HUES6 (cell line): Measurements from ENCODE around the gene TRA2B.

ENCODE experiments used
- H3K27ac ChIP-seq: 2 replicates; pipeline ENCODE4 v1.7.0; 2013; ENCODE audit warnings: low read depth, mild to moderate bottlenecking, low read length, inconsistent platforms
- H3K27me3 ChIP-seq: 2 replicates; pipeline ENCODE4 v1.6.1; 2013; ENCODE audit warnings: low read length; ENCODE audit not compliant: control insufficient read depth, insufficient read depth
- H3K36me3 ChIP-seq: 2 replicates; pipeline ENCODE4 v1.6.1; 2013; ENCODE audit warnings: low read length; ENCODE audit not compliant: control insufficient read depth, insufficient read depth
- H3K4me1 ChIP-seq: 2 replicates; pipeline ENCODE4 v1.6.1; 2013; ENCODE audit warnings: low read length; ENCODE audit not compliant: control insufficient read depth, insufficient read depth
- H3K4me3 ChIP-seq: 2 replicates; pipeline ENCODE4 v1.5.1; 2013; ENCODE audit warnings: low read depth, low read length
- H3K9ac ChIP-seq: one replicate; pipeline ENCODE4 v1.6.1; 2013; ENCODE audit warnings: mild to moderate bottlenecking, low read length
- H3K9me3 ChIP-seq: 2 replicates; pipeline ENCODE4 v1.6.1; 2013; ENCODE audit warnings: low read depth, low read length; ENCODE audit not compliant: control insufficient read depth, insufficient read depth

TRA2B gene

GRCh38 chr3:185937689-185938374, at the start of gene TRA2B:
TSS of gene TRA2B (minus strand) at chr3:185938014. CDS start at chr3:185937860, 154 bp downstream.
- Histone ChIP-seq H3K27ac (peak within 1 kb of the TSS; percentile 99), H3K4me1 (peaks cover 10% of the 10 kb centered on the region; the same call in 1 of the 2 replicates), H3K9ac (peak within 1 kb of the TSS; percentile 99), H3K4me3 (peak within 1 kb of the TSS; percentile 100), H3K27me3 (no peaks in the 10 kb centered on the region), H3K9me3 (no peaks in the 10 kb centered on the region; the same call in 1 of the 2 replicates), H3K36me3 (peaks cover 25% of the 10 kb centered on the region)

- peaks cover 3% of the 10 kb centered on the region; the same call in 1 of the 2 replicates for H3K4me1 ChIP-seq
- no peaks in the 10 kb centered on the region for H3K9me3 ChIP-seq
- peaks cover 12% of the 10 kb centered on the region for H3K27me3 ChIP-seq
- H3K36me3 ChIP-seq = no peaks in the 10 kb centered on the region
- H3K9ac ChIP-seq = no peak overlapping the region
- no peak overlapping the region for H3K27ac ChIP-seq
- no peak overlapping the region for H3K4me3 ChIP-seq
Observed at GRCh38 chr3:185986198-185986777, 48.5 kb upstream of the TRA2B start.

- Histone ChIP-seq H3K9me3 (no peaks in the 10 kb centered on the region), H3K27ac (no peak overlapping the region), H3K4me1 (peaks cover 3% of the 10 kb centered on the region; the same call in 1 of the 2 replicates), H3K27me3 (peaks cover 9% of the 10 kb centered on the region), H3K4me3 (no peak overlapping the region), H3K9ac (no peak overlapping the region), H3K36me3 (no peaks in the 10 kb centered on the region)
Observed at GRCh38 chr3:185984203-185984602, 46.4 kb upstream of the TRA2B start.

GRCh38 chr3:185983495-185984141, 45.8 kb upstream of the TRA2B start:
- Histone ChIP-seq H3K4me3 (peak overlapping the region; percentile 48), H3K27ac (no peak overlapping the region)

GRCh38 chr3:185982632-185983031, 44.8 kb upstream of the TRA2B start:
- H3K27ac ChIP-seq = no peak overlapping the region
- peaks cover 9% of the 10 kb centered on the region for H3K27me3 ChIP-seq
- peaks cover 3% of the 10 kb centered on the region; the same call in 1 of the 2 replicates for H3K4me1 ChIP-seq
- H3K9ac ChIP-seq = no peak overlapping the region
- H3K9me3 ChIP-seq = no peaks in the 10 kb centered on the region
- no peak overlapping the region for H3K4me3 ChIP-seq
- no peaks in the 10 kb centered on the region for H3K36me3 ChIP-seq

More at GRCh38 chr3:185983495-185984141, 45.8 kb upstream of the TRA2B start:
- no peaks in the 10 kb centered on the region for H3K36me3 ChIP-seq
- H3K27me3 ChIP-seq = peaks cover 9% of the 10 kb centered on the region
- peaks cover 3% of the 10 kb centered on the region; the same call in 1 of the 2 replicates for H3K4me1 ChIP-seq
- H3K9ac ChIP-seq = no peak overlapping the region
- H3K9me3 ChIP-seq = no peaks in the 10 kb centered on the region

- Histone ChIP-seq H3K27me3 (peaks cover 9% of the 10 kb centered on the region), H3K36me3 (no peaks in the 10 kb centered on the region), H3K4me1 (peaks cover 3% of the 10 kb centered on the region; the same call in 1 of the 2 replicates), H3K9me3 (no peaks in the 10 kb centered on the region), H3K27ac (no peak overlapping the region), H3K9ac (no peak overlapping the region), H3K4me3 (no peak overlapping the region)
Observed at GRCh38 chr3:185981621-185982020, 43.8 kb upstream of the TRA2B start.

GRCh38 chr3:185979721-185980121, 41.9 kb upstream of the TRA2B start:
- Histone ChIP-seq H3K36me3 (no peaks in the 10 kb centered on the region), H3K4me3 (no peak overlapping the region), H3K9ac (no peak overlapping the region), H3K4me1 (peaks cover 3% of the 10 kb centered on the region; the same call in 1 of the 2 replicates), H3K27me3 (peaks cover 9% of the 10 kb centered on the region), H3K9me3 (no peaks in the 10 kb centered on the region), H3K27ac (no peak overlapping the region)

- no peaks in the 10 kb centered on the region for H3K36me3 ChIP-seq
- H3K27ac ChIP-seq = no peak overlapping the region
- H3K9ac ChIP-seq = no peak overlapping the region
- no peaks in the 10 kb centered on the region for H3K4me1 ChIP-seq
- no peak overlapping the region for H3K4me3 ChIP-seq
- H3K27me3 ChIP-seq = peaks cover 3% of the 10 kb centered on the region; the same call in 1 of the 2 replicates
- no peaks in the 10 kb centered on the region for H3K9me3 ChIP-seq
Observed at GRCh38 chr3:185978516-185978915, 40.7 kb upstream of the TRA2B start.

- H3K27ac ChIP-seq = no peak overlapping the region
- no peak overlapping the region for H3K4me3 ChIP-seq
- H3K36me3 ChIP-seq = no peaks in the 10 kb centered on the region
- H3K27me3 ChIP-seq = peaks cover 2% of the 10 kb centered on the region; the same call in 1 of the 2 replicates
- no peak overlapping the region for H3K9ac ChIP-seq
- H3K4me1 ChIP-seq = no peaks in the 10 kb centered on the region
- H3K9me3 ChIP-seq = no peaks in the 10 kb centered on the region
Observed at GRCh38 chr3:185977679-185978040, 39.8 kb upstream of the TRA2B start.

GRCh38 chr3:185976977-185977678, 39.3 kb upstream of the TRA2B start:
- Histone ChIP-seq H3K9ac (no peak overlapping the region), H3K27ac (no peak overlapping the region), H3K4me1 (no peaks in the 10 kb centered on the region), H3K4me3 (no peak overlapping the region), H3K9me3 (no peaks in the 10 kb centered on the region), H3K36me3 (no peaks in the 10 kb centered on the region), H3K27me3 (no peaks in the 10 kb centered on the region)
